NCI-H2171 treated with DMSO at 0.1 percent for 48 hours (cell line): Measurements from ENCODE around the gene CACNA2D3.
A peak's percentile ranks its signal among the peaks of the same experiment; 100 is the strongest.

Experiments
- DNase-seq: peaks from one replicate; lab custom pipeline; 2025; lab: John Stamatoyannopoulos, UW

The CACNA2D3 gene

GRCh38 chr3:54217828-54218227 is 95.5 kb downstream of the CACNA2D3 start:
- DNase-seq = no peak

- no peak for DNase-seq
Measured at GRCh38 chr3:54222316-54222715, 100.0 kb downstream of the CACNA2D3 start.

- no peak for DNase-seq
Measured at GRCh38 chr3:54223063-54223462, 100.7 kb downstream of the CACNA2D3 start.

- DNase-seq = peak; percentile 1
Measured at GRCh38 chr3:54225841-54226528, 103.6 kb downstream of the CACNA2D3 start.

- no peak for DNase-seq
Measured at GRCh38 chr3:54228806-54229205, 106.5 kb downstream of the CACNA2D3 start.

GRCh38 chr3:54232618-54233017 is 110.3 kb downstream of the CACNA2D3 start:
- DNase-seq = no peak

GRCh38 chr3:54235998-54236397 is 113.6 kb downstream of the CACNA2D3 start:
- DNase-seq = peak; percentile 14

- no peak for DNase-seq
Measured at GRCh38 chr3:54237109-54237508, 114.8 kb downstream of the CACNA2D3 start.

- DNase-seq = no peak
Measured at GRCh38 chr3:54237788-54238502, 115.6 kb downstream of the CACNA2D3 start.

- DNase-seq = no peak
Measured at GRCh38 chr3:54240309-54240708, 118.0 kb downstream of the CACNA2D3 start.

- no peak for DNase-seq
Measured at GRCh38 chr3:54243056-54243931, 120.9 kb downstream of the CACNA2D3 start.

GRCh38 chr3:54243960-54244682 is 121.8 kb downstream of the CACNA2D3 start:
- no peak for DNase-seq

GRCh38 chr3:54251705-54252104 is 129.4 kb downstream of the CACNA2D3 start:
- no peak for DNase-seq

GRCh38 chr3:54257125-54257720 is 134.9 kb downstream of the CACNA2D3 start:
- no peak for DNase-seq

GRCh38 chr3:54259636-54260035 is 137.3 kb downstream of the CACNA2D3 start:
- DNase-seq = no peak

- no peak for DNase-seq
Measured at GRCh38 chr3:54261141-54261540, 138.8 kb downstream of the CACNA2D3 start.

- DNase-seq = no peak
Measured at GRCh38 chr3:54262541-54262940, 140.2 kb downstream of the CACNA2D3 start.

- no peak for DNase-seq
Measured at GRCh38 chr3:54262946-54263345, 140.6 kb downstream of the CACNA2D3 start.

GRCh38 chr3:54264050-54264449 is 141.7 kb downstream of the CACNA2D3 start:
- no peak for DNase-seq

- no peak for DNase-seq
Measured at GRCh38 chr3:54270816-54271526, 148.6 kb downstream of the CACNA2D3 start.

- DNase-seq = no peak
Measured at GRCh38 chr3:54273791-54274190, 151.4 kb downstream of the CACNA2D3 start.
